GM12878 (cell line): Measurements from ENCODE around the gene KDM4F. TPM values are rescaled to one million over a fixed set of nuclear protein-coding genes. Genes with fewer than 3 reads are reported as not detected.

Experiments
- ATAC-seq: fragments of 200-7000 bp; cut with Tn5 transposase; 3 replicates; pipeline ENCODE4 v1.9.1; 2020; ENCODE audit warnings: mild to moderate bottlenecking, moderate library complexity
- BruUV-seq: library from RNA; stranded (reverse); fragments of 400-500 nt; replicated peaks from 2 replicates; lab custom pipeline; 2021; lab: Mats Ljungman, UMichigan
- CTCF ChIA-PET: fragments of 300-600 bp; sonication (Branson Sonifier 250); formaldehyde crosslinking; extraction: SDS; loops from one replicate; lab custom pipeline; 2021; ENCODE audit warnings: inconsistent platforms; lab: Yijun Ruan, JAX
- POLR2A ChIA-PET: fragments of 350-600 bp; formaldehyde crosslinking; extraction: SDS; loops from one replicate; lab custom pipeline; 2021; ENCODE audit warnings: inconsistent platforms; lab: Charles Lee
- RAD21 ChIA-PET: fragments of 300-600 bp; sonication (Branson Sonifier 250); formaldehyde crosslinking; loops from one replicate; lab custom pipeline; 2023; ENCODE audit warnings: antibody characterized with exemption; ENCODE audit not compliant: unreplicated experiment; lab: Charles Lee
- SMC1A ChIA-PET: fragments of 300-600 bp; sonication (Branson Sonifier 250); formaldehyde crosslinking; loops from one replicate; lab custom pipeline; 2023; ENCODE audit not compliant: unreplicated experiment, uncharacterized antibody; lab: Charles Lee
- DNase-seq: peaks from one replicate; pipeline ENCODE4 v3.0.0-alpha.2; 2011; ENCODE audit warnings: low read depth, low spot score
- FAIRE-seq: peaks from 3 replicates; lab custom pipeline; 2011; peaks lifted over from hg19 to GRCh38; lab: Jason Lieb, UNC
- H2AFZ ChIP-seq: 2 replicates; pipeline ENCODE4 v1.6.0; 2011; ENCODE audit warnings: low read depth, low read length, control low read depth; ENCODE audit not compliant: control insufficient read depth
- H3K27ac ChIP-seq: 2 replicates; pipeline ENCODE4 v1.5.1; 2011; ENCODE audit warnings: control low read depth; ENCODE audit not compliant: control insufficient read depth, insufficient read depth
- H3K27me3 ChIP-seq, 2 experiments: replicated peaks in 1 of 2; 2 replicates each; pipeline versions ENCODE4 v1.6.0 to v1.6.1; 2011; ENCODE audit warnings: low read length in 1 of 2; ENCODE audit not compliant: control insufficient read depth in 2 of 2, insufficient read depth in 2 of 2
- H3K36me3 ChIP-seq, 2 experiments: 2 replicates each; pipeline ENCODE4 v1.5.1; 2011; ENCODE audit warnings: low read length in 1 of 2; ENCODE audit not compliant: control insufficient read depth in 2 of 2, insufficient read depth in 2 of 2
- H3K4me1 ChIP-seq: 2 replicates; pipeline ENCODE4 v1.6.1; 2011; ENCODE audit warnings: mild to moderate bottlenecking, low read length, moderate library complexity, mixed read lengths; ENCODE audit not compliant: control insufficient read depth, insufficient read depth
- H3K4me2 ChIP-seq: 2 replicates; pipeline ENCODE4 v1.6.0; 2011; ENCODE audit warnings: control low read depth; ENCODE audit not compliant: control insufficient read depth, insufficient read depth
- H3K4me3 ChIP-seq: fragments of 200-600 bp; sonication (generic); 2 replicates; pipeline ENCODE4 v1.5.1; 2016
- H3K79me2 ChIP-seq: 2 replicates; pipeline ENCODE4 v1.6.0; 2011; ENCODE audit warnings: low read length; ENCODE audit not compliant: control insufficient read depth, insufficient read depth
- H3K9ac ChIP-seq: 2 replicates; pipeline ENCODE4 v1.8.0; 2011; ENCODE audit warnings: low read length, control low read depth, mixed read lengths; ENCODE audit not compliant: control insufficient read depth, insufficient read depth
- H3K9me3 ChIP-seq: replicated peaks from 3 replicates; pipeline ENCODE4 v1.5.1; 2011; ENCODE audit warnings: mild to moderate bottlenecking, low read length; ENCODE audit not compliant: control insufficient read depth, insufficient read depth
- H4K20me1 ChIP-seq: 2 replicates; pipeline ENCODE4 v1.6.0; 2011; ENCODE audit not compliant: control insufficient read depth, insufficient read depth
- CHD4 ChIP-seq: fragments of 200-600 bp; sonication (generic); IDR thresholded peaks from 2 replicates; pipeline ENCODE4 v1.6.1; 2016; ENCODE audit warnings: mild to moderate bottlenecking
- CREB1 ChIP-seq: IDR thresholded peaks from 2 replicates; pipeline ENCODE4 v1.6.1; 2012; ENCODE audit warnings: low read depth, mild to moderate bottlenecking, inconsistent platforms
- FOS ChIP-seq: IDR thresholded peaks from 3 replicates; pipeline ENCODE4 v1.6.1; 2011; ENCODE audit warnings: borderline replicate concordance; ENCODE audit not compliant: insufficient read length; ENCODE audit errors: extremely low read depth
- LARP7 ChIP-seq: fragments of 450-650 bp; IDR thresholded peaks from 2 replicates; pipeline ENCODE4 v1.6.1; 2017; ENCODE audit warnings: mild to moderate bottlenecking
- NFIC ChIP-seq: IDR thresholded peaks from 2 replicates; pipeline ENCODE4 v1.6.1; 2012; ENCODE audit warnings: low read depth, mild to moderate bottlenecking, inconsistent platforms, low read length, moderate library complexity
- RAD51 ChIP-seq: fragments of 450-650 bp; IDR thresholded peaks from 2 replicates; pipeline ENCODE4 v1.6.1; 2016; ENCODE audit warnings: moderate library complexity, mild to moderate bottlenecking, inconsistent platforms
- RBBP5 ChIP-seq: fragments of 200-600 bp; sonication (generic); conservative IDR thresholded peaks from 2 replicates; pipeline ENCODE4 v1.6.1; 2016
- RELA ChIP-seq: fragments of 450-650 bp; IDR thresholded peaks from 2 replicates; pipeline ENCODE4 v1.8.0; 2014; ENCODE audit warnings: borderline replicate concordance; ENCODE audit not compliant: partially characterized antibody
- ZBED1 ChIP-seq: IDR thresholded peaks from 2 replicates; pipeline ENCODE4 v1.6.1; 2016; ENCODE audit warnings: borderline replicate concordance
- WGBS: methylation state at CpG from one replicate; pipeline ENCODE4 v1.1.6; 2016; ENCODE audit warnings: low lambda C conversion rate; ENCODE audit not compliant: insufficient replicate concordance, insufficient coverage; ENCODE audit errors: missing lambda C conversion rate; 5-methylcytosine and 5-hydroxymethylcytosine counted together
- in situ Hi-C: fragments of 300-500 bp; cut with MboI; formaldehyde crosslinking; loops from 9 replicates; pipeline ENCODE4 v1.14.3; 2018; ENCODE audit warnings: mixed read lengths
- intact Hi-C: fragments of 100-400 bp; cut with micrococcal nuclease; formaldehyde crosslinking; loops from one replicate; pipeline ENCODE4 v1.14.2; 2022; ENCODE audit not compliant: unreplicated experiment
- polyA plus RNA-seq, 11 experiments: library from polyadenylated mRNA; depleted of rRNA in 4 of 11; unstranded in 6 of 11; stranded (reverse) in 5 of 11; fragments of >200 nt; fragmentation: Nextera tagmentation in 4 of 11; fragmentation: Illumina TruSeq in 1 of 11; extraction: Ambion mirVana in 4 of 11; extraction: Trizol in 1 of 11; gene quantifications; 1 replicate in 1 of 11; 2 replicates in 10 of 11; pipeline versions ENCODE4 v1.2.1 to v1.2.3, GENCODE V29; 2011 to 2016; ENCODE audit warnings: inconsistent platforms in 2 of 11, missing spikeins in 2 of 11, low read depth in 1 of 11
- total RNA-seq, 4 experiments: library from RNA; depleted of rRNA in 3 of 4; stranded (reverse); fragments of >200 nt in 3 of 4; fragmentation: Illumina TruSeq in 1 of 4; extraction: Trizol in 1 of 4; gene quantifications; 2 replicates each; pipeline versions ENCODE4 v1.2.1 to v1.2.3, GENCODE V29; 2013 to 2021
- TF ChIP-seq, protein P1 (sequence below): fragments of 450-650 bp; IDR thresholded peaks from 2 replicates; pipeline ENCODE4 v1.6.1; 2014; ENCODE audit warnings: mild to moderate bottlenecking
- TF ChIP-seq, protein P2 (sequence below): IDR thresholded peaks from 2 replicates; pipeline ENCODE4 v1.6.1; 2011; ENCODE audit warnings: borderline replicate concordance, low read depth, mild to moderate bottlenecking, moderate library complexity, low read length; ENCODE audit not compliant: insufficient read depth, poor library complexity, severe bottlenecking
- TF ChIP-seq, protein P3 (sequence below): fragments of 450-650 bp; conservative IDR thresholded peaks from 2 replicates; pipeline ENCODE4 v1.6.1; 2017; ENCODE audit warnings: mild to moderate bottlenecking, moderate library complexity

The KDM4F gene
- total and polyA plus RNA-seq, 10 of the 15 experiments (the other 5 are each of a cell fraction or from before 2014, with no cell fraction given), result not detected

DNA sequence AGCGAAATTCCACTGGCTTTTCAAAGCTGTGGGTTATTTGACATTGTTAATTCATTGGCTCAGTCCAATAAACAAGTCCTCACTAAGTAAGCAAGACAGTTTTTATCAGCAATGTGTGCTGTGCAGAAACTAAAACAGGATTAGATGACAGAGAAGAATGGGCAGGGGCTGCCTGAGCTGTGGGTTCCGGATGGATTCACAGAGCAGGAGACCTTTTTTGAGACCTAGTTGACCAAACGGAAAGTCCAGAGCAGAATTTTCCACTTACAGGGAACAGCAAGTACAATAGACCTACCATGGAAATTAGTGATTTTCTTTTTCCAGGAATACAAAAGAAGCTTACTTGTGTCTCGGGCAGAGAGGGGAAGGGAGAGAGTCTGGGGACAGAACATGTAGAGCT lies 5.2 kb upstream of the KDM4F start (continued):
- no peak for TF ChIP-seq RELA

DNA sequence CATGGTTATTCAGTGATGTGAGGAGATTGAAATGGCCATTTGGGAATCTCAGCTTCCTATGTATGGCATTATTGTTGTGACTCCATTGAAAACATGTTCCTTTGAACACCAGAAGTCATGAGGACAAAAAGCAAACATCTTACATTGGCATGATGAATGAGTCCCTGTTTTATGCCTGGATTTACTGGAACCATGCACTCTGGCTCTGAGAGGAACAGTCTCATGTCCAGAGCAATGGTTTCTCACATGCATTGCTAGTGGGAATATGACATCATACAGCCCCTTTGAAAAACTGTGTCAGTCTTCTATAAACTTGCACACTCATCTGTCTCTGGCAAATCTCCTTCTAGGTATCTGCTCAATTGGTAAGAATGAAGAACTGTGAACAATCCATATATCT lies 3.4 kb upstream of the KDM4F start:
- no peaks in the 10 kb centered on the region for H3K4me1 ChIP-seq
- no peaks in the 10 kb centered on the region for H3K79me2 ChIP-seq
- no peak overlapping the region for H3K4me3 ChIP-seq
- no peak overlapping the region for H3K27ac ChIP-seq
- no peak overlapping the region for H3K9ac ChIP-seq
- FAIRE-seq (no peak), ATAC-seq (no peak), DNase-seq (no peak)
- no peaks in the 10 kb centered on the region for H4K20me1 ChIP-seq
- H3K9me3 ChIP-seq, result no peaks in the 10 kb centered on the region
- peaks cover 0 to 3% of the 10 kb centered on the region in 2 experiments; a peak in 3 of 4 replicates for H3K27me3 ChIP-seq
- no TSS peak for BruUV-seq
- H3K36me3 ChIP-seq, result no peaks in the 10 kb centered on the region
- SMC1A ChIA-PET, result interaction anchor here (1.3 kb wide), 1 partner anchor 10 kb away, joined by 3 read pairs; no protein-coding TSS in a partner anchor
- RAD21 ChIA-PET, result no interaction called here
- no peak for TF ChIP-seq NFIC
- H2AFZ ChIP-seq, result no peak overlapping the region
- CTCF ChIA-PET, result interaction anchor here (0.8 kb wide), 1 partner anchor 15 kb away, joined by 3 read pairs; no protein-coding TSS in a partner anchor
- POLR2A ChIA-PET, result no interaction called here
- in situ Hi-C loops (no loop called here), intact Hi-C loops (no loop called here)
- no peak overlapping the region for H3K4me2 ChIP-seq

DNA sequence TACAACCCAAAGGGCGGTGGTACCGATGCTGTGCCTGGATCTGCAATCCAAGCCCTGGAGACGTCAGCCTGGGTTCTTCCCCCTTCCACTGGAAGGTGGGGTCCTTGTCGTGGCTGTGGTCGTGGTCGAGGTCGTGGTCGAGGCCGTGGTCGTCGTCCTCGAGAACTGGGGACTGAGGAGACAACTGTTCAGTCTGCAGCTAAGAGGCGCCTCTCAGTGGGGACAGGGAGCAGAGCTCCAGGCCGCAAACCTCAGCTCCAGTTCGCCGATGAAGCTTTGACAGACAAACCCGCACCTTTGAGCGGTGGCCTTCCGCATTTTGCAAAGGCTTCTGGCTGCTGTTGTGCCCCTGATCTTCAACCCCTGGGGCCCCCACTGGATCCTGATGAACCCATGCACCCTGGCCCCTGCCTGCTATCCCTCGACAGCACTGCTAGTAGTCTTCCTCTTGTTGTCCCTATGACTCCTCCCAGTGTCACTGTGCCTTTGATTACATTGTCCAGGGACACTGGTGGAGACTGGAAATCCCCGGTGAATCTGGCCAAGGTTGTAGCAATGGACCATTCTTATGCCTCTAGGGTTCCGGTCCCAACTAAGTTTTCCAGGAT lies 1.5 kb downstream of the KDM4F start:
- RAD21 ChIA-PET, result no interaction called here
- in situ Hi-C loops, result no loop called here
- Histone ChIP-seq H4K20me1 (no peaks in the 10 kb centered on the region), H2AFZ (no peak overlapping the region), H3K4me1 (peaks cover 5% of the 10 kb centered on the region; the same call in 1 of the 2 replicates), H3K9me3 (no peaks in the 10 kb centered on the region), H3K79me2 (no peaks in the 10 kb centered on the region), H3K9ac (no peak overlapping the region), H3K4me2 (no peak overlapping the region), H3K36me3 (no peaks in the 10 kb centered on the region), H3K27me3 (no peaks in the 10 kb centered on the region), H3K27ac (no peak overlapping the region), H3K4me3 (no peak overlapping the region)
- POLR2A ChIA-PET, result no interaction called here
- 61% methylated on average over 22 of the region's 22 CpGs for WGBS
- DNase-seq (no peak), FAIRE-seq (no peak), ATAC-seq (no peak)
- SMC1A ChIA-PET, result no interaction called here
- CTCF ChIA-PET, result no interaction called here
- no TSS peak for BruUV-seq
- intact Hi-C loops, result no loop called here
- TF ChIP-seq, protein P1, sequence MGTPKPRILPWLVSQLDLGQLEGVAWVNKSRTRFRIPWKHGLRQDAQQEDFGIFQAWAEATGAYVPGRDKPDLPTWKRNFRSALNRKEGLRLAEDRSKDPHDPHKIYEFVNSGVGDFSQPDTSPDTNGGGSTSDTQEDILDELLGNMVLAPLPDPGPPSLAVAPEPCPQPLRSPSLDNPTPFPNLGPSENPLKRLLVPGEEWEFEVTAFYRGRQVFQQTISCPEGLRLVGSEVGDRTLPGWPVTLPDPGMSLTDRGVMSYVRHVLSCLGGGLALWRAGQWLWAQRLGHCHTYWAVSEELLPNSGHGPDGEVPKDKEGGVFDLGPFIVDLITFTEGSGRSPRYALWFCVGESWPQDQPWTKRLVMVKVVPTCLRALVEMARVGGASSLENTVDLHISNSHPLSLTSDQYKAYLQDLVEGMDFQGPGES, result no peak
- TF ChIP-seq, protein P2, sequence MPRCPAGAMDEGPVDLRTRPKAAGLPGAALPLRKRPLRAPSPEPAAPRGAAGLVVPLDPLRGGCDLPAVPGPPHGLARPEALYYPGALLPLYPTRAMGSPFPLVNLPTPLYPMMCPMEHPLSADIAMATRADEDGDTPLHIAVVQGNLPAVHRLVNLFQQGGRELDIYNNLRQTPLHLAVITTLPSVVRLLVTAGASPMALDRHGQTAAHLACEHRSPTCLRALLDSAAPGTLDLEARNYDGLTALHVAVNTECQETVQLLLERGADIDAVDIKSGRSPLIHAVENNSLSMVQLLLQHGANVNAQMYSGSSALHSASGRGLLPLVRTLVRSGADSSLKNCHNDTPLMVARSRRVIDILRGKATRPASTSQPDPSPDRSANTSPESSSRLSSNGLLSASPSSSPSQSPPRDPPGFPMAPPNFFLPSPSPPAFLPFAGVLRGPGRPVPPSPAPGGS, result no peak
- TF ChIP-seq LARP7, result no peak
- TF ChIP-seq RAD51, result no peak
- no peak for TF ChIP-seq ZBED1
- TF ChIP-seq FOS, result no peak
- no peak for TF ChIP-seq CREB1
- TF ChIP-seq CHD4, result no peak
- TF ChIP-seq, protein P3, sequence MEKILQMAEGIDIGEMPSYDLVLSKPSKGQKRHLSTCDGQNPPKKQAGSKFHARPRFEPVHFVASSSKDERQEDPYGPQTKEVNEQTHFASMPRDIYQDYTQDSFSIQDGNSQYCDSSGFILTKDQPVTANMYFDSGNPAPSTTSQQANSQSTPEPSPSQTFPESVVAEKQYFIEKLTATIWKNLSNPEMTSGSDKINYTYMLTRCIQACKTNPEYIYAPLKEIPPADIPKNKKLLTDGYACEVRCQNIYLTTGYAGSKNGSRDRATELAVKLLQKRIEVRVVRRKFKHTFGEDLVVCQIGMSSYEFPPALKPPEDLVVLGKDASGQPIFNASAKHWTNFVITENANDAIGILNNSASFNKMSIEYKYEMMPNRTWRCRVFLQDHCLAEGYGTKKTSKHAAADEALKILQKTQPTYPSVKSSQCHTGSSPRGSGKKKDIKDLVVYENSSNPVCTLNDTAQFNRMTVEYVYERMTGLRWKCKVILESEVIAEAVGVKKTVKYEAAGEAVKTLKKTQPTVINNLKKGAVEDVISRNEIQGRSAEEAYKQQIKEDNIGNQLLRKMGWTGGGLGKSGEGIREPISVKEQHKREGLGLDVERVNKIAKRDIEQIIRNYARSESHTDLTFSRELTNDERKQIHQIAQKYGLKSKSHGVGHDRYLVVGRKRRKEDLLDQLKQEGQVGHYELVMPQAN, result no peak
- TF ChIP-seq RBBP5, result no peak
